ENCODE data around the gene FOXP1.

Gene FOXP1

DNA sequence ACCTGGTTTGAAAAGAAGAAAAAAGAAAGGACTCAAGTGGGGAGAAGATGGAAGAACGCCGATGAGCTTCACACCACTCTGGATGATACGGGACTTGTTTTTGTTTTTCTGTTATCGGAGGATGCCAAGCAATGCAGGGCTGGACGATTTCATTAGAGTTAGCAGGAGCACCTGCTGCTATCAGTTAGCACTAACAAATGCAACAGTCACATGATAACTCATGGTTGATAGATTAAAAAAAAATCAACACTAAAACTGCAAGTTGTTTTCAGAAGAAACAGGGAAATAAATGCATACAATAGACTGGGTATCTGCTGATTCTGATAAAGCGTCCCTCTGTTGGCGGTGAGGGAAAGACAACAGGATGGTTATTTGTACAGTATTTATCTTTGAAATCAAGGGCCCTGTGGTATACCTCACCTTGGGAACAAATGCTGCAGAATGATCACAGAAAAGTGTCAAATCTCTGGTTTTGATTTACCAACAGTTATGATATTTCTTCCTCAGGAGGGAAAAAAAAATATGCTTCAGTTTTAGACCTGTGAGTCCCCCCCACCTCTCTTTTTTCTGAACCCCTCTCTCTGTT lies 575.1 kb downstream of the FOXP1 start:
- TF ChIP-seq, protein P1, sequence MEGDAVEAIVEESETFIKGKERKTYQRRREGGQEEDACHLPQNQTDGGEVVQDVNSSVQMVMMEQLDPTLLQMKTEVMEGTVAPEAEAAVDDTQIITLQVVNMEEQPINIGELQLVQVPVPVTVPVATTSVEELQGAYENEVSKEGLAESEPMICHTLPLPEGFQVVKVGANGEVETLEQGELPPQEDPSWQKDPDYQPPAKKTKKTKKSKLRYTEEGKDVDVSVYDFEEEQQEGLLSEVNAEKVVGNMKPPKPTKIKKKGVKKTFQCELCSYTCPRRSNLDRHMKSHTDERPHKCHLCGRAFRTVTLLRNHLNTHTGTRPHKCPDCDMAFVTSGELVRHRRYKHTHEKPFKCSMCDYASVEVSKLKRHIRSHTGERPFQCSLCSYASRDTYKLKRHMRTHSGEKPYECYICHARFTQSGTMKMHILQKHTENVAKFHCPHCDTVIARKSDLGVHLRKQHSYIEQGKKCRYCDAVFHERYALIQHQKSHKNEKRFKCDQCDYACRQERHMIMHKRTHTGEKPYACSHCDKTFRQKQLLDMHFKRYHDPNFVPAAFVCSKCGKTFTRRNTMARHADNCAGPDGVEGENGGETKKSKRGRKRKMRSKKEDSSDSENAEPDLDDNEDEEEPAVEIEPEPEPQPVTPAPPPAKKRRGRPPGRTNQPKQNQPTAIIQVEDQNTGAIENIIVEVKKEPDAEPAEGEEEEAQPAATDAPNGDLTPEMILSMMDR (IDR thresholded peaks at IDR 0.05), result no peak
- H3K4me3 ChIP-seq (ENCODE audit: low read depth in 1 of 2, low read length in 1 of 2), result no peak overlapping the region
- H3K36me3 ChIP-seq, result no peaks in the 10 kb centered on the region
- no peaks in the 10 kb centered on the region for H3K9me3 ChIP-seq
- H3K4me1 ChIP-seq (ENCODE audit: control insufficient read depth in 1 of 2, insufficient read depth in 1 of 2, low read depth in 1 of 2, low read length in 1 of 2), result peaks cover 0 to 9% of the 10 kb centered on the region in 2 experiments
- H3K27me3 ChIP-seq, result no peaks in the 10 kb centered on the region
- peak overlapping the region; percentile 32 for H3K27ac ChIP-seq

DNA sequence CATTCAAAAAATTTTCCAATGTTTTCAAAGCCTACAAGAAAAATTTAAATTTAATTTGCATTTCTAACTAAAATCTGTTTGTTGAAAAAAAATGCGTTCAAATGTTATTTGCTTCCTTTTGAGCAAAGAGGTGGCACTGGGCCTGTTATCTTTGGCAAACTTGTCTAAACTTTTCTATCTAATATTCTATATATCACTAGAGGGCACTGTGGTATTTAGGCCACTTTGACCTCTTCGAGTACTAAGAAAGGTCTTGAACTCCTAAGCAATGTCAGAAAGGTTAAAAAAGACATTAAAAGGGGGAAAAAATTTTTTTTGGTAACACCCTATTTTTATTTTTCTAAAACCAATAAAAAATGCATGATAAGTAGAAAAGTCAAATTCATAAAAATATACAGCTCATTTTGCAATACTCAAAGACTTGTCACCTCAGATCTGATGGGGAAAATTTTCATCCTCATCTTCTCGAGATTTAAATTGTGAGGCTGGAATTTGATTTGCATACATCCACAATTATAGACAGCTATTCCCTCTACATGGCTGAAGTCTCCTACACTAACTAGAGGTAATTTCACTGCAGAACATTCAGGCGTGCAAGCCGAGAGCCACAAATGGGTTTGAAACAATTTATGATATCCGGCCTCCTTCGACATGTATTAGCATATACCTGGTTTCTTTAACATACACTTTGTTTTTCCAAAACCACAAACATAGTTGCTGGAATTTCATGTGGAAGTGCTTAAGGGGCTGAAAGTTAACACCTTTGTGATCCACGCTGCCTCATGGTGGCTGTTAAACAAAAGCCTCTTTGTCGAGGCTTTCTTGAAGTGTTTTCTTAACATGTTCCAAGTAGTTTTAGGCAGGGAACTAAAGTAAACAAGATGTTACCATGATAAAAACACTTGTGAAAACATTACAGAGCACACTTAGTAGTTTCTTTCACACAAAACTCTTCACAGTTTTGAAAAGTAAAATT lies 576.4 kb downstream of the FOXP1 start:
- Histone ChIP-seq H3K36me3 (no peaks in the 10 kb centered on the region), H3K27me3 (no peaks in the 10 kb centered on the region), H3K27ac (no peak overlapping the region), H3K9me3 (no peaks in the 10 kb centered on the region), H3K4me3 (ENCODE audit: low read depth in 1 of 2, low read length in 1 of 2) (no peak overlapping the region), H3K4me1 (ENCODE audit: control insufficient read depth in 1 of 2, insufficient read depth in 1 of 2, low read depth in 1 of 2, low read length in 1 of 2) (peaks cover 0 to 9% of the 10 kb centered on the region in 2 experiments)
- TF ChIP-seq, protein P1 (IDR thresholded peaks at IDR 0.05), result no peak

DNA sequence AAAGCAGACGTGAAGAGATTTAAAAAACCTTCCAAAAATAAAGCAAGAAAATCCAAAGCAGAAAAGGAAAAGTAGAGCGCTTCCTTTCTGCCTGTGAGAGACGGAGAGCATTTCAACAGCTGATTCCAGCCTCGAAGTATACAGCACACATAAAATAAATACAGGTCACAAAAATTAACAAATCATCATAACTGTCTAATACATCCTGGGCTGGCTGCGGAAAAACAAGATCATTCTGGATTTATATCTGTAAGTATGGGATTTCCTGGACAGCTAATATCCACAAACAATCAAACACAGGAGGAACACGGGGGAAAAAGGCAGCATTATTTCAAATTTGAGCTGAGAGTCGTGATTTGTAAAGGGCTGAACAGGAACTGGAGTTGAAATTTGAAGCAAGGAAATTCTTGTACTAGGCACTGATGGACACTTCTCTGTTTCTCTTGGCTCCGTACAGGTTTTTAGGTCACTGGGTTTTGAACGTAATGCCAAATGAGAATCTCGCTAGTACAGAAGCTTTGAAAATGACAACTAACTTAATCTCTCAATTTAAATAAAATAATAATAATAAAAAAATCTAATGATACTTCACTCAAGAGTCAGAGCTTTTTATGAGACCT lies 577.7 kb downstream of the FOXP1 start:
- Histone ChIP-seq H3K4me1 (ENCODE audit: control insufficient read depth in 1 of 2, insufficient read depth in 1 of 2, low read depth in 1 of 2, low read length in 1 of 2) (peaks cover 0 to 9% of the 10 kb centered on the region in 2 experiments), H3K36me3 (no peaks in the 10 kb centered on the region), H3K27me3 (no peaks in the 10 kb centered on the region), H3K9me3 (no peaks in the 10 kb centered on the region), H3K27ac (no peak overlapping the region), H3K4me3 (ENCODE audit: low read depth in 1 of 2, low read length in 1 of 2) (no peak overlapping the region)
- TF ChIP-seq, protein P1 (IDR thresholded peaks at IDR 0.05), result no peak

DNA sequence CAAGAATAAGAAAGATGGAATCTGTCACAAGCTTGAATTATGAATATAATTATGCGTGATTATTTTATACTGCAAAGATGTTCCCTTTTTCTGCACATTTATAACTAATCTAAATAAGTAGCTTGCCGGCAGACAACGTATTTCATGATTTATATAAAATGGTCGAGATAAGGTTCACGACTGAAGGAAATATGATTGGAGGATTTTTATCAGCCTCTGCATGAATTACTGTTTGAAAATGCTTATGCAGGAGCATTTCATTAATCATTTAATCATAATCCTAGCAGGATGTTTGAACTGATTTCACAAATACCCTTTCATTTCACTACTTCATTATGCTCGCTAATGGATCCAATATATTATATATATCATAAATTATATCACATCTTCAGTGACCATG lies 580.0 kb downstream of the FOXP1 start:
- H3K27me3 ChIP-seq, result no peaks in the 10 kb centered on the region
- H3K4me1 ChIP-seq (ENCODE audit: control insufficient read depth in 1 of 2, insufficient read depth in 1 of 2, low read depth in 1 of 2, low read length in 1 of 2), result peaks cover 0 to under 1% of the 10 kb centered on the region in 2 experiments
- H3K36me3 ChIP-seq, result no peaks in the 10 kb centered on the region
- H3K9me3 ChIP-seq, result no peaks in the 10 kb centered on the region
- H3K27ac ChIP-seq, result no peak overlapping the region
- TF ChIP-seq, protein P1 (IDR thresholded peaks at IDR 0.05), result no peak
- H3K4me3 ChIP-seq (ENCODE audit: low read depth in 1 of 2, low read length in 1 of 2), result no peak overlapping the region

DNA sequence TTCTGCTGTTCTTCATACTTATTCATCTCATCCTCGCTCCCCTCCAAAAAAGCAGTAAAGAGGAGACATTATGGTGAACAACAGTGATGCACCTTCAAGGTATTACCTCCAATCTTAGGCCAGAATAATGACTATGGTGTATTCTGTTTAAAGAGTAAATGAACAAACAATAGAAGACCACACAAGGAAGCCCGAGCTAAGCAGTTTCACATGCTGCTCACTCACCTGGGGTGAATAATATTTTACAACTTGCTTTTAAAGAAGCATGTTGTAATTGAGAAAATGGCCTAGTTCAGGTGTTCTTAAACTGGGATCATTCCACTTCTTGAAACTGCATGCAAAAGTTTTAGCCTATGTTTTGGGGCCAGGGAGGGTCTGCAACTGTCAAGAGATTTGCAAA lies 581.2 kb downstream of the FOXP1 start:
- Histone ChIP-seq H3K27ac (no peak overlapping the region), H3K27me3 (no peaks in the 10 kb centered on the region), H3K4me3 (ENCODE audit: low read depth in 1 of 2, low read length in 1 of 2) (no peak overlapping the region), H3K36me3 (peaks cover 7% of the 10 kb centered on the region), H3K9me3 (no peaks in the 10 kb centered on the region), H3K4me1 (ENCODE audit: control insufficient read depth in 1 of 2, insufficient read depth in 1 of 2, low read depth in 1 of 2, low read length in 1 of 2) (no peaks in the 10 kb centered on the region)
- TF ChIP-seq, protein P1 (IDR thresholded peaks at IDR 0.05), result no peak
